Stimulated activated CD8-positive, alpha-beta memory T cell treated with anti-CD3 and anti-CD28 coated beads, Interleukin-4, amount 100 ng/mL, for 1 hour (primary cell): ENCODE measurements around the gene LHX6.

Experiments
- DNase-seq, 2 donors: peaks; one replicate each; pipeline ENCODE4 v3.0.0-alpha.2; 2020; ENCODE audit warnings: low read depth in 2 of 2, low spot score in 1 of 2

Gene LHX6

DNA sequence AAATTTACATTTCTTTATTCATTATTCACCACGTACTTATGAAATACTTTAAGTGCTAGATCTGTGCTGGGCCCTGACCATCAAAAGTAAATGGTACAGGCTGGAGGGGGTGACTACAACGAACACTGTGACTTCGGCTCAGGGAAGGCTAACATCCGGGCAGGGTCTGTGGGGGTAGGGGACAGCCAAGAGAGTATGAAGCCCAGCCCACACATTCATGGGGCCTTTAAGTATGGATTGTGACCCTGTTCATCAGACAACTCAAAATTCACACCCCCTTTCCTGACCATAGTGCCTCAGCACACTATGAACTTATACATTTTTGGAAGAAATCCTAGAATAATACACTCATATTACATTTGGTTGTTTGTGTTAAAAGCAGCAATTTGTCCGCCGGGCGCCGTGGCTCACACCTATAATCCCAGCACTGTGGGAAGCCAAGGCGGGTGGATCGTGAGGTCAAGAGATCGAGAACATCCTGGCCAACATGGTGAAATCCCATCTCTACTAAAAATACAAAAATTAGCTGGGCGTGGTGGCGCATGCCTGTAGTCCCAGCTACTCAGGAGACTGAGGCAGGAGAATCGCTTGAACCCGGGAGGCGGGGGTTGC lies 35.7 kb downstream of the LHX6 start:
- DNase-seq, result no peak

DNA sequence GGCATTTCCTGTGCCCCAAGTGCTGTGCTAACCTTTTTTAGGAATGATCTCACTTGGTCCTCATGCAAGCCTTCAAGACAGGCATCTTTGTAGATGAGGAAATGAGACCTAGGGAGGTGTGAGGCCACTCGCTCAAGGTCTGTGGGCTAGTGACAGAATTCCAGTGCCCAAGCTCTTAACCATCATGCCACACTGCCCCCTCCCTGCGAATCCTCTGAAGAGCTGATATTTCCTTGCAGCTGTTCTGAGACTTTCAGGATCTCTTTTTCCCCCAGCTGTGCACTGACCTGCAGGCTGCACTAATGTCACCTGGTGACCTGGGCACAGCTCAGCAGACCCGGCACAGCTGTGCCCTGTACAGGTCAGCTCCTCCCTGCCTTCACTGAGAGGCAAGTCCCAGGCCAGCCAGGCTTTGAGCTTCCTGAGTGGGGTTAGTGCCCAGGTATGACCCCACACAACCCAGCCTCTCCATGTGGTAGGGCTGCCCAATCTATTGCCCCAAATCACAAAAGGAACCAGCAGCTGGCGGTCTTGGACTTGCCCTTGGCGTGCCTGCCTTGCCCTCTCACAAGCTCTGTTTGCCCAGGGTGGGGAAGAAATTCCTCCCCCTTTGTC lies 36.4 kb downstream of the LHX6 start:
- DNase-seq, result no peak

DNA sequence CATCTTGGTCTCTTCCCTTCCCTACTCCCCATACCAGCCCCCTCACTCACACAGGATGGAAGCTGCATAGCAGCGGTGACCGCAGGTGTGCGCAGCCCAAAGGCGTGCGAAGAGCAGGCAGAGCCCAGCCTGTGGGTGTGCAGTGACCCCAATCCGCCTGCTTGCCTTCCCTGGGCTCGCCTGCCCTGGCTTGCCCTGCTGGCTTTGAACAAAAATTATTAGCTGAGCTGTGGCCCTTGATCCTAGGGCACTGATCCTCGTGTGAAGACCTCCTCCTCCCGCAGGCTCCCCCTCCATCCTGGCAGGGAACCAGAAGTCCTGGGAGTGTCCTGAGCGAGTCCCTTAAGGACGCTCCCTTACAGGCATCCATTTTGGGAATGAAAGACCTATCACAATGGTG lies 37.2 kb downstream of the LHX6 start:
- DNase-seq, result no peak

DNA sequence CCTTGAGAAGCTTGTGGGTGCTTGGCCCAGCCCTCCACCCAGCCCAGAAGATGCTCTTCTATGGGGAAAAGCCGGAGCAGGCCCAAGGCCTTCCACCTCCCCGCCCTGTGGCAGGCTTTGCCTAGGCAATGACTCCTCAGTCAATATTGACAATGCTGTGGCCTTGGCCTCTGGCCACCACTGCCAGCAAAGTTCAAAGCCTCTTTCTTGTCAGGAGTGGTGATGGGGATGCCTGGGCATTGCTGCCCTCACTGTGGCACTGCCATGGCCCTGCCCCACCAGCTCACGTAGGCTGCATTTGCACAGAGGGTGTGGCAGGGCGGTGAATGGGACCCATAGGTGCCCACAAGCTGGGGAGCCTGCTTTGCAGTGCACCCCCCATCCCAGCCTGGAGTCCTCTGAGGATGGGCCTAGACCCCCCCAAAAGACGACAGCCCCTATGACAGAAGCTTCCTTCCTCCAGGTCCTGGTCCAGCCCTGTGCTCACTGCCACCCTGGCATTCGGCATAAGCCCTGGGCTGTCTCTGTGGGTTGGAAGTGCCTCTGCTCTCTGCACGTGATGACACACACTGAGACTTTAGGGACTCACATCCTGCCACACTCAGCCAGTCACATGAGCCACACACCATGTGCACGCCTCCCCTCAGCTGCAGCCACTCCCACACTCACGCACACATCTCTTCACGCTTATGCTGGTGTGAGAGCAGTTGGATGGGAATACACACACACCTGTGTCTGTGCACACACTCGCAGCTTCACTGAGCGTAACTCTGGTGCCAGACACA lies 38.0 kb downstream of the LHX6 start:
- DNase-seq, result no peak

DNA sequence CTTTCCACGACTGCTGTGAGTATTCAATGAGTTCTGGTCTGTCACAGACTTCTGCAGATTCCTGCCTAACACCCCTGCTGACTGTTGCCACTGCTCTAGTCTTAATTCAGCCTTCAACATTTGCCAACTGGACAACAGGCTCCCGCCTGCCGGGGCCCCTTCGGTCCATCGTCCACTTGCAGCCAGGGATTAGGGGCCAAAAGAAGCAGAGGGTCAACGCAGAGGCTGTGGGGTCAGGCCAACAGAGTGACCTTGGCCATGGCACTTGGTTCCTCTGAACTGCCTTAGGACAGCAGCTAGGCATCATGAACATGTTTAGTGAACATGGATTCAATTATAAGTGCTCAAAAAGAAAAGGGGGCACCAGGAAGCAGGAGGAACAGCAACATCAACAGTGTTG lies 40.4 kb downstream of the LHX6 start:
- DNase-seq, result no peak

DNA sequence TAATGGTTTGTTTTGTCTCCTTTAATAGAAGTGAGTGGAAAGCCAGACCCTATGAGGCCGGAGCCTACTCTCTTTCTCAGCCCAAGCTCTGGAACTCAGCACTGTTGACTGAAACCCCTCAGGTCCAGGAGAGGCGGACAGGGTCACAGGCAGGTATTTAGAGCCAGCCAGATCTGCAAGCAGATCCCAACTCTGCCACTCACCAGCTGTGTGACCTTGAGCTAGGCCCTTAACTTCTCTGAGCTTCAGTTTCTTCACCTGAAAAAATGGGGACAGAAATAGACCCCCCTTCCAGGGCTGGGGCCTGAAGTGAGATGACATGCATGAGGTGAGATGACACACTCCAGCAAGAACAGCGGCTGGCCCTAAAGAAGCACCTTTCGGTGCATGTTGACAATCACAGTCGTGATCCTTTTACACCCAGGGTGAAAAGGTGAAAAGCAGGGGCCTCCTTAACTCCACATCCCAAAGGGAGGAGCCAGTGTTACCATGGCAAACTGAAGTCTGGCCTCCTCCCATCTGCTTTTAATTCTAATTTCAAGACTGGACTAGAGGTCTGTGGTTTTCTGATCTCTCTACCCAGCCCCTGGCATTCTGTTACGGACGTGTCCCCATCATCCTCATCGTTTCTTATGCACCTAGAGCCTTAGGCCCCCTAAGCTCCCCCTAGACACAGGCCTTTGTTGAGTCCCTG lies 41.8 kb downstream of the LHX6 start:
- no peak for DNase-seq

DNA sequence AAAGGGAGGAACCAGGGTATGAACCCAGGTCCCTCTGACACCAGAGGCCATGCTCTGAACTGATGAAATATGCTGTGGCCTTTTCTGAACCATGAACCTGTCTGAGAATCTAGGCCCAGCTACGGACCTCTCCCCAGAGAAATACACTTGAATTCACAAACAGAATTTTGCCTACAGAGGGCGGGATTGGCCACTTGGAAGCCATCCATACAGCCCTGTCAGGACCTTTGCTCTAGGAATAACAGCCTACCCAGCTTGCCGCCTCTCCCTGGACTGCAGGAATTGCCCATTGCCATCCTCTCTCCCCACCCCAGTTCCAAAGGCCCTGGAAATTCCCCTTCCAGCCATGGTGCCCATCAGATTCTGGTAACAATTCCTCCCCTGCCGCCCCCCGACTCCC lies 42.5 kb downstream of the LHX6 start:
- no peak for DNase-seq

DNA sequence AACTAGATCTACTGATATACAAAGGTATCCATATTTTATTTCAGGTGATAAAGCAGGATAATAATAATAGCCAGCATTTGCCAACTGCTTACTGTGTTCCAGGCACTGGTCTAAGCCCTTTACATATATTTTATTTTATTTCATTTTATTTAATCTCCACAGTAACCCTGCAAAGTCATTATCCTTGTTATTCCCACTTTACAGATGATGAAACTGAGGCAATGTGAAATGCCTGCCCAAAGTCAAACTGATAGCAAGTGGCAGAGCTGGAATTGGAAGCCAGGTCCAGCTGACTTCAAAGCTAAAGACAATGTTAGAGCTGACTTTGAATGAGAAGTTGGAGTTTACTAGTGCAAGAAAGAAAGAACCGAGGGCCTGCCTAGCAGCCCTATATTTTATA lies 44.2 kb downstream of the LHX6 start:
- no peak for DNase-seq

DNA sequence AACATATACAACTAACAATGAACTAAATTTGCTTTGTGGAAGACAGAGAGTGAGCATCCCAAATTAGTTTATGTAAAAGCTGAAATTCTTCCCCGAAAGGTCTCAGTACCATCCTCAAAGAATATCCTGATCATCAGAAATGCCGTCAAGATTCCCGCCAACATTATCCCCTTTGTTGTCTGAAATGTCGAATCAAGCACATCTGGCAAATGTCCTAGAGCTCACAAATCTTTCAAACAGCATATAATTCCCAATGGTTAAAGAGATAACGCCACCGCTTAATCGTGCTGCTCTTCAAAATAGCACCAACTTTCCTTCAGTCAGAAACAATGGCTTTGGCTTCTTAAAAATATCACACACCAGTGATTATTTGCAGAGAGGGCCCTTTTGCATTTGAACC lies 45.3 kb downstream of the LHX6 start:
- DNase-seq, result no peak

DNA sequence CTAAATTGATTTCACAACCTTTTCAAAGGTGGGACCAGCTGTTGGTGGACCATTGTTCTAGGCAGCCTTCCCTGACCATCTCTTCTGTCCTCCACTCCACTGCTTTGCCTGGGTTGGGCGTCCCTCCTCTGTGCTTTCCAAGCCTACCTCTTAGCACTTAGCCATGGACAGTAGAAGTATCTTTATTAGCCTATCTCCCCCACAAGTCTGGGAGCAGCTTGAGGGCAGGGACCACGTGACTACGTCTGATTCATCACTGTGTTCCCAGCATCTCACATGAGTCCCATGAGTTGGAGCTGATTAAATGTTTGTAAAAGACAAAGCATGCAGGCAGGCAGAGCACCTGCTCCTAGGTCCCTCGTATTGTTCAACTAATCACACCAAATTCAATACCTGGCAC lies 48.1 kb downstream of the LHX6 start:
- DNase-seq, result no peak

DNA sequence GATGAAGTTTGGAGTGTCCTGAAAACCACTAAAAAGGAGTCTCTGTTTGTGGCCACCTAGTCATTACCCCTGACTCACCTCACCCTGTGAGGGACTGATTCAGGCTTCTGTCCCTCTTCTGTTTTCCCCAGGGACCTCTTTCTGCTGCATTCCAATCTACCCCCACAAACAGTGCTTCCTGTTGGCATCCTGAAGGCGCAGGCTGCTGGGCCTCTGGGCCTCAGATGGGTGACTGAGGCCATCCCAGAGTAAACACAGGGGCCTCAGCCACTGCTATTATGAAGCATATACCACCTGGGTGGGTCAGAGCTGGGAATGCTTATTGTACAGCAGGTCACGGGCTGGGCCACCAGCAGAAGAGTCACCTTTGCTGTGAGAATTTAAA lies 49.1 kb downstream of the LHX6 start:
- no peak for DNase-seq

DNA sequence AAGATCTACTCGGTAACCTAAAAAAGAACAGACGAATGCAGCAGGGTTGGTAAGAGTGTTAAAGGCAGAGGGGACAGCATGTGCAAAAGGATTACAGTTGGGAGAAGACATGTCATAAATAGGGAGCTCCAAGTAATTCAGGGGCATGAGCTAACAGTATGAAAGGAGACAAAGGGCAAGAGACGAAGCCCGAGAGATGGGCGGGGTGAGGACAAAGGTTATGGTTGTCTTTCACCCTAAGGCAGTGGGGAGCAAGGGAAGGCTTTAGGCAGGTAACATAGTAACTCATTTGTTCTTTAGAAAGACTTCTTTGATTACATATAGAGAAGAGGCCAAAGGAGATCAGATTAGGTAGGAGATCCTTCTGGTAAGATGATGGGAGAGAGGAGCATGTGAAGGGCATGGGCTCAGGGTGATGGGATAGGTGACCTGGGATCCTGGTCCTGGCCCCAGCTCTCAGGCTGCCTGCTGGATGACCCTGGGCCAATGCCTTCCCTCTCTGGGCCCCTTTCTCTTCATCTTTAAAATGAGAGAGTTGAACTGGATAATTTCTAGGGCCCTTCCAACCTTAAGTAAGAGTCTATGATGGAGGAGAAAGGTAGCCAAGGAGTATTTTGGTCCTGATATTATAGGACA lies 49.6 kb downstream of the LHX6 start:
- no peak for DNase-seq

DNA sequence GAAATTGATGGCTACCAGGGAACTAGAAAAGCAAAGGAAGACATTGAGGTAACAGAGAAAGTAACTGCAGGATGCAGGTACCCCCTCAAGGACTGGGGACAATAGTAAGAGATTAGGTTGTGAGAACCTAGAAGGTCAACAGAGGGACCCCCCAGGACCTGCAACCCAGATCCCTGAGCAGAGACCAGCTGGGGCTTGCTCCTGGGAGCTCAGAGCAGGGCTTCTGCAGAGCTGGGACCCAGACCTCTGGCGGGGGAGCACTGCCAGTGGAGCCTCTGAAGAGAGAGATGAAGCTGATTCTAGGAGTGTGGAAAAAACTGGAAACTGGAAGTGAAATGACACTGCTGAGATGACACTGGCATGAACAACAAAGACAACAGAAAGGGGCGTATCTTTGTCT lies 51.8 kb downstream of the LHX6 start:
- DNase-seq, result no peak

DNA sequence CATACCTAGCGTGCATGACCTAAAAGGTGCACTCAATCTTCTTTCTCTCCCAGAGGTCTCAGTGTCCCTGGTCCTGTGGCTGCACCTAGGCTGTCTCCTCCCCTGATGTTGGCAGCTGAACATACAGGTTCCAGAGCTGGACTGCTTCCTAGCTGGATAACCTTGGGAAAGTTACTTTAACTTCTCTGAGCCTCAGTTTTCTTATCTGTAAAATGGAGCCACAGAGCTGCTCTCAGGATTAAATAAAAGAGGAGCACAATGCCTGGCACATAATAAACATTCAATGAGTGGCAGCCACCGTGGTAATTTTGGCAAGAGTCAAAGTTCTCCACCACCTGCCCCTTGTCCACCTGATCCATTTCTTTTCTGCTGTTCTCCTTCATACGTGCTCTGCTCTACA lies 55.1 kb downstream of the LHX6 start:
- DNase-seq, result no peak

DNA sequence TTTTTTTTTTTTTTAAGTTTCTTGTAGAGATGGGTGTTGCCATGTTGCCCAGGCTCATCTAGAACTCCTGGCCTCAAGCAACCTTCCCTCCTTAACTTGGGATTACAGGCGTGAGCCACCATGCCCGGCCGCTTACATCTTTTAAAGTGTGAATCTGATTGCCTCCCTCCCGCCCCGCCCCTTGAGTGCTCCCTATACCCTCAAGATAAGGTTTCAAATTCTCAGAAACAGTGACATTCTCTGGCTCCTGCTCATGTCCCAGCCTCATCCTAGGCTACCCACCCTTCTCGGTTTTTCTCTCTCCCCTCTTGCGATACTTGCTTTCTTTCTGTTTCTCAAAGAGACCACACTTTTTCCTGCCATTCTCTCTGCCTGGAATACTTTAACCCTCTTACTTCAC lies 56.6 kb downstream of the LHX6 start:
- DNase-seq, result no peak

DNA sequence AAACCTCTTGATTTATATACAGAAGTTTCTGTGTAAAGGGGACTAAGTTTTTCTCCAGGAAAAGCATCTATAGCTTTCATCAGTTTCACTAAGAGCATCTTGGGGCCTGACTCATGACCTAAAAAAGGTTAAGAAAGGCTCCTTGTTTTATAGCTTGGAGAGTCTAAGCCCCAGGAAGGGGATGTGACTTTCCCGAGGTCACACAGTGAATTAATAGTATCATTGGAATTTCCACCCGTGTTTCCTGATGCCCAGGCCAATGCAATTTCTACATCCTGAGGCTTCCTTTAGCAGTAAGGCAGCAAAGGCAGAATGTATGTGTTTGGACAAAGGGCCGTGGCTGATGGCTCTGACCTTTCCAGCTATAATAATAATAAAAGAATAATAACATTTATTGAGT lies 60.4 kb downstream of the LHX6 start:
- no peak for DNase-seq

DNA sequence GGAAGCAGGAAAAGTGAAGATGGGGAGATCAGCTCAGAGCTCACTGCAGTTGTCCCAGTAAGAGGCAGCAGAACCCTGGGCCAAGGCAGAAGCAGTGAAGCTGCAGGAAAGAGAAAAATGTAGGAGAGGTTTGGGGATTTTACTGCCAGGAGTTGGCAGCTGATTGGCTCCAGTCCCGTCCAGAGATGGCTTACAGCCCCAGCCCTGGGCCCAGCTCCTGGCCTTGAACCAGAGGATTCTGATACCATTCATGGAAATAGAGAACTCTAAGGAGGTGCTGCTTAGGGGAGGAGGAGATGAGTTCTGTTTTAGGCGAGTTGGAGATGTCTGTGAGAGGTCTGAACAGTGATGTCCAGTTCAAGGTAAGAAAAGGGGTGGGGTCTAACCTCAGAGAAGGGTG lies 64.5 kb downstream of the LHX6 start:
- DNase-seq, result no peak

DNA sequence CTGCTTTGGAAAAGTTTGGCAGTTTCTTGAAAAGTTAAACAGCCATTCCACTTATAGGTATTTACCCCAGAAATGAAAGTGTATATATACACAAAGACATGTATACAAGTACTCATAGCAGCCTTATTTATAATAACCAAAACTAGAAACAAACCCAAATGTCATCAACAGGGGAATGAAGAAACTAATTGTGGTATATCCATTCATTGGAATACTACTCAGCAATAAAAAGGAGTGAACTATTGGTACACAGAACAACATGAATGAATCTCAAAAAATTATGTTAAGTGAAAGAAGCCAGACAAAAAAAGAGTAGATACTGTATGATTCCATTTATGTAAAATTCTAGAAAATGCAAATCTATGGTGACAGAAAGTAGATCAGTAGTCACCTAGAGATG lies 66.3 kb downstream of the LHX6 start:
- DNase-seq, result no peak

DNA sequence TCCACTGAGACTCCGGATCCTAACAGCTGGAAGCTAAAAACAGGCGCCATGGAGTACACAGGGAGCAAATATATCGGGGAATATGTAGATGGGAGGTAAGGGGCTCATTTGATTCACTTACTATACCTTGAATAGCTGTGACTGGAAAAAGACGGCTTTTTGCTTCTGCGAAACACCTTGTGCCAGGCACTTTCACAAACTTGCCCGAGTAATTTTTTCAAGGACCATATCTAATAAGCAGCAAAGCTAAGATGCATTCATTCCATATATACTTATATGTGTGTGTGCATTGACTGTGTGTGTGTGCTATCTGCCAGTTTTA lies 68.9 kb downstream of the LHX6 start:
- DNase-seq, result no peak

DNA sequence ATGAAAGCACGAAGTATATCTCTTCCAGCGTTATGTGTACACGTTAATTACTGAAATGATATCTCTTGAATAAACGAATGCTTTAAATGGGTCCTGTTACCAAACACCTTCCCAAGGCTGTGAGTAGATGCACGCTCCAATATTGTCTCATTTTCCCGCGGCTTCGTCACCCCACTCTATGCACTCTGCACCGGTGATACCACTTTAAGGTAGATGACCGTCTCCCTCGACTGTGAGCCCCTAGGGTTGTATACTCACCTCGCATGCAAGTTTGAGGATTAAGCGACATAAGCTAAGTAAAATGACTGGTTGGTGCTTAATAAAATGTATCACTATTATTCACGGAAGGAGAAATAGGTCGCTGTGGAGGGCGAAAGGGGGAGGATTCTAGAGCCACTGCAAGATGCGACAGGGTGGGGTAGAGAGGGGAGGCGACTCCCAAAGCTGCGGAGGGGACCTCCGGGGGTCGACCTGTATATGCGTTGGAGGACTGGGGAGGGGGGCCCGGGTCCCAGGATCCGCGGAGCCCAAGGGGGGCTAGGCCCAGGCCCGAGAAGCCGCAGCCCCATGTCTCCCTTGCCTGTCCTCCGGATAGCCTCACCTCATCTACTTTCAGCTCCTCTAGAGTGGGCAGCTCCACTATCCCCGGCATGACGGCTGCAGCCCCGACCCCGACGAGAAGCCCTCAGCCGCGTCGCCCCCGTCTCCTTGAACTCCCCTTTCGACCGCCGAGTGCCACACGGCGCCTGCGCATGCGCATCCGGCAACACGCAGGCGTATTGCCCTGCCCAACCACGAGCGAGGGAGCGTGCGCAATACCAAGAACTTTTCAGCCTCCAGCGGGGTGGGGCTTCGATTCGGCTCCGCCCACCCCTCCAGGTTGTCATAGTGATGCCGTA lies 69.5 kb downstream of the LHX6 start, which contains the start of the genes MORN5 and NDUFA8:
MORN5 (plus strand) TSS at position 883 of the 899 bp plus-strand sequence. CDS start 65 bp downstream, outside the sequence.
NDUFA8 (minus strand) TSS at position 754 of the 899 bp plus-strand sequence; CDS start at position 652, 102 bp downstream.
- peak; percentile 86 to 90 for DNase-seq
